Panc1 (cell line): ENCODE data around the gene PIK3R1.

Experiments
- POLR2AphosphoS5 ChIP-seq: IDR thresholded peaks from 2 replicates; pipeline ENCODE4 v1.6.1; 2012; ENCODE audit warnings: mild to moderate bottlenecking, low read depth, low read length, moderate library complexity
- SIN3A ChIP-seq: IDR thresholded peaks from 2 replicates; pipeline ENCODE4 v1.6.1; 2012; ENCODE audit warnings: low read depth, mild to moderate bottlenecking, low read length, moderate library complexity, borderline replicate concordance; ENCODE audit not compliant: insufficient read depth
- TCF7L2 ChIP-seq: IDR thresholded peaks from 2 replicates; pipeline ENCODE4 v1.6.1; 2011; ENCODE audit warnings: mild to moderate bottlenecking, low read depth, low read length, inconsistent platforms
- TF ChIP-seq, protein P1 (sequence below): fragments of 450-650 bp; IDR thresholded peaks from 2 replicates; pipeline ENCODE4 v1.5.1; 2017; ENCODE audit warnings: mild to moderate bottlenecking

DNA sequence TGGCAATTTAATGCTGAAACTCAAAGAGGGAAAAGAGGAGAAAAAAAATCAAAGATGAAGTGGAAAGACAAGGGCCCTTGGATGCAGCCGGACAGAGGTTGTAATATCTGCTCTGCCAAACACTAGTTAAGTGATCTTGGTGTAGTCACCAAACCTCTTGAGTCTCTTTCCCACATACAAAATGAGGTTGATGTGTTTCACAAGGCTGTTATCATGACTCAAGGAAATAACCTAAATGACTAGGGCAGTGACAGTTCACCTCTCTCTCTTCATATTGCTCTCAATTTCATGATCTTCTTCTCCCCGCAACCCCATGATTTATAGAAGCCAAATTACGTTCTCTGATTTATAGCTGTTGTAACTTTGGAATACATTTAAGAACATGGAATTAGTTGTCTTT, 44.9 kb downstream of the PIK3R1 start:
- TF ChIP-seq, protein P1, sequence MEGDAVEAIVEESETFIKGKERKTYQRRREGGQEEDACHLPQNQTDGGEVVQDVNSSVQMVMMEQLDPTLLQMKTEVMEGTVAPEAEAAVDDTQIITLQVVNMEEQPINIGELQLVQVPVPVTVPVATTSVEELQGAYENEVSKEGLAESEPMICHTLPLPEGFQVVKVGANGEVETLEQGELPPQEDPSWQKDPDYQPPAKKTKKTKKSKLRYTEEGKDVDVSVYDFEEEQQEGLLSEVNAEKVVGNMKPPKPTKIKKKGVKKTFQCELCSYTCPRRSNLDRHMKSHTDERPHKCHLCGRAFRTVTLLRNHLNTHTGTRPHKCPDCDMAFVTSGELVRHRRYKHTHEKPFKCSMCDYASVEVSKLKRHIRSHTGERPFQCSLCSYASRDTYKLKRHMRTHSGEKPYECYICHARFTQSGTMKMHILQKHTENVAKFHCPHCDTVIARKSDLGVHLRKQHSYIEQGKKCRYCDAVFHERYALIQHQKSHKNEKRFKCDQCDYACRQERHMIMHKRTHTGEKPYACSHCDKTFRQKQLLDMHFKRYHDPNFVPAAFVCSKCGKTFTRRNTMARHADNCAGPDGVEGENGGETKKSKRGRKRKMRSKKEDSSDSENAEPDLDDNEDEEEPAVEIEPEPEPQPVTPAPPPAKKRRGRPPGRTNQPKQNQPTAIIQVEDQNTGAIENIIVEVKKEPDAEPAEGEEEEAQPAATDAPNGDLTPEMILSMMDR, result no peak
- TF ChIP-seq POLR2AphosphoS5 (no peak), SIN3A (no peak), TCF7L2 (no peak)
